Fibroblast of pulmonary artery (primary cell): ENCODE data around the gene RSPO3.

Experiments
- DNase-seq: peaks from one replicate; pipeline ENCODE4 v3.0.0-alpha.2; 2010; ENCODE audit warnings: low read depth
- H3K4me3 ChIP-seq: replicated peaks from 2 replicates; pipeline ENCODE4 v1.5.1; 2011; ENCODE audit warnings: low read depth, mild to moderate bottlenecking, control low read depth, low read length, moderate library complexity
- CTCF ChIP-seq: IDR thresholded peaks from 2 replicates; pipeline ENCODE4 v1.5.1; 2011; ENCODE audit warnings: mild to moderate bottlenecking, control low read depth, low read length, inconsistent platforms; ENCODE audit errors: missing control alignments

The RSPO3 gene

DNA sequence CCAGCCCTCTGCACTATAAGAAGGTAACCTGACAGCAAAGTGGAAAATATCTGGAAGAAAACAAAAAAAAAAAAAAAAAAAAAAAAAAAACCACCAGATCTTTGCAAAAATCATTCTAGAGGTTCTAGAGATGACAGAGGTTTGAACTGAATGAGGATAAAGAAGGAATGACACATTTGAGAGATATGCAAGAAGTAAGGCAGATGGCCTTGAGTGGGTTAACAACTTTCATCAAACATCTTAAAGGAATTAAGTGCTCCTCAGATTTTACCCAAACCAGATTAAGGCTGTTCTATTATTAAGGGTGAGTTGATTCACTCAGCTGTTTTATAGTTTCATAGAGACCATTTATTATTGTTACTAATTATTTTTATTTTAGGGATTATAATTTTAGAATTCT, 62.0 kb downstream of the RSPO3 start:
- DNase-seq = no peak
- TF ChIP-seq CTCF = no peak
- no peak overlapping the region for H3K4me3 ChIP-seq

DNA sequence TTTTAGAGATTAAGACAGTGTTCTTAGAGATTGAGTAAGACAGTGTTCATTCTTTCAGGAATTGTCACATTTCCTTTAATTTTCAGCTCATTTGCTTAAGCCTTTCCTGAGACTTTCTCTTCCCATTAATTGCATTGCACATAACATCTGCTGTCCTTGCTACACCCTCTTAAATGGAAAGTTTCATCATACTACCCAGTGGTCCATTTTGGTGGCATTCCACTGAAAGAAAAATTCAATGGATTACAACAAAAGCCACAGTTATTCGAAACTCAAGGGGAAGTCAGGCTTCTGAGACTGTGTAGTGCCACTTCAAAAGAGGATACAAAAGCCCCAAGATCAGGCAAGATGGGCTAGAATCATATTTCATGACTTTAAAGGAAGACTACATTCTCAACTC, 64.0 kb downstream of the RSPO3 start:
- no peak for TF ChIP-seq CTCF
- H3K4me3 ChIP-seq = no peak overlapping the region
- peak; percentile 68 for DNase-seq

- no peak for DNase-seq
- no peak overlapping the region for H3K4me3 ChIP-seq
- TF ChIP-seq CTCF = no peak
Observed at GRCh38 chr6:127185437-127185995, 67.0 kb downstream of the RSPO3 start.

DNA sequence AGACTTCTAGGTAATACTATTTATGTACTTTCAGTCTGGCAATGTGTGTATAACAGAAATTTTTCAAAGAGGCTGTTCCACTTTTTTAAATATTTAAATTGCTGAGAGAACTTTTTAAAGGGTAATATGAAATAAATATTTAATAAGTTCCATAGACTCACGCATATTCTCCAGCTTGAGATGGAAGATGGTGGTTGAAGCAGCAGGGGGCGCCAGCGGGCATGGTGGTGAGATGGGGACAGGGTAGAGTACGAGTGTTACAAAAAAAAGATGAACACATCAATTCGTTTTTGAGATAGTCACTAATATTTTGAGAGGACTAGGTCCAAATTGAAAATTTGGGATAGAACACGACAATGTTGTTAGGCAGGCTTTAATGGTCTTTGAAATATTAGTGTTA, 68.4 kb downstream of the RSPO3 start:
- DNase-seq = no peak
- H3K4me3 ChIP-seq = no peak overlapping the region
- TF ChIP-seq CTCF = peak; percentile 36

DNA sequence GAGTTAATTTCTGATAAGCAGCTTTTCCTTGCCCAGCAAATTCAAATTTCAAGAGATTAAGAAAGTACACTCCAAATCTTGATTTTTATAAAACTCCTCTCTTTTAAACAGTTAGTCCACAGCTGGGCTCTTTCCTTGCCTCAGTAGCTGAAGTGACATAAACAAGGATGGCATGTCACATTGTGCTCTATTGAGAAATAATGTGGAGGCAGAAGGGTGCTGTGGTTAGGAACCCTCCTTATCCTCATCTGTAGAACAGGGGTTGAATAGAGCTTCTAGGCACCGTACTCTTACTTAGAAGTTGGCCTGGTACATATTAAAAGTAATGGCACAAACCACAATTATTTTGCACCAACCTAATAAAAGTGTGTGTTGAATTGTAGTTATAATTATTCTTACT, 70.3 kb downstream of the RSPO3 start:
- no peak for TF ChIP-seq CTCF
- no peak for DNase-seq
- H3K4me3 ChIP-seq = no peak overlapping the region

GRCh38 chr6:127190552-127190951, 72.1 kb downstream of the RSPO3 start:
- peak; percentile 70 for TF ChIP-seq CTCF
- H3K4me3 ChIP-seq = no peak overlapping the region
- peak; percentile 80 for DNase-seq

- peak; percentile 38 for DNase-seq
- H3K4me3 ChIP-seq = no peak overlapping the region
- no peak for TF ChIP-seq CTCF
Observed at GRCh38 chr6:127191716-127192115, 73.2 kb downstream of the RSPO3 start.
